Effector memory CD4-positive, alpha-beta T cell (primary cell): ENCODE data around the gene TOR3A.
A peak's percentile ranks its signal among the peaks of the same experiment; 100 is the strongest.

Experiments
- DNase-seq, 3 donors: peaks; one replicate each; pipeline ENCODE4 v3.0.0-alpha.2; 2020
- H3K27ac ChIP-seq: 2 replicates; pipeline ENCODE4 v1.7.0; 2013; ENCODE audit warnings: mild to moderate bottlenecking, low read length, moderate library complexity; ENCODE audit not compliant: insufficient read depth, poor library complexity, severe bottlenecking
- H3K27me3 ChIP-seq: replicated peaks from 2 replicates; pipeline ENCODE4 v1.7.0; 2013; ENCODE audit warnings: mild to moderate bottlenecking, low read length; ENCODE audit not compliant: insufficient read depth, control insufficient read depth, poor library complexity, severe bottlenecking
- H3K36me3 ChIP-seq: 2 replicates; pipeline ENCODE4 v1.7.0; 2013; ENCODE audit warnings: mild to moderate bottlenecking, low read length, moderate library complexity; ENCODE audit not compliant: control insufficient read depth, insufficient read depth
- H3K4me1 ChIP-seq: 2 replicates; pipeline ENCODE4 v1.7.0; 2013; ENCODE audit warnings: low read length, mild to moderate bottlenecking; ENCODE audit not compliant: control insufficient read depth, insufficient read depth, poor library complexity, severe bottlenecking
- H3K4me3 ChIP-seq: 2 replicates; pipeline ENCODE4 v1.7.0; 2013; ENCODE audit warnings: low read length, low read depth, mild to moderate bottlenecking; ENCODE audit not compliant: insufficient read depth, poor library complexity, severe bottlenecking
- H3K9me3 ChIP-seq: 2 replicates; pipeline ENCODE4 v1.7.0; 2013; ENCODE audit warnings: mild to moderate bottlenecking, low read length, moderate library complexity; ENCODE audit not compliant: control insufficient read depth

Gene TOR3A

DNA sequence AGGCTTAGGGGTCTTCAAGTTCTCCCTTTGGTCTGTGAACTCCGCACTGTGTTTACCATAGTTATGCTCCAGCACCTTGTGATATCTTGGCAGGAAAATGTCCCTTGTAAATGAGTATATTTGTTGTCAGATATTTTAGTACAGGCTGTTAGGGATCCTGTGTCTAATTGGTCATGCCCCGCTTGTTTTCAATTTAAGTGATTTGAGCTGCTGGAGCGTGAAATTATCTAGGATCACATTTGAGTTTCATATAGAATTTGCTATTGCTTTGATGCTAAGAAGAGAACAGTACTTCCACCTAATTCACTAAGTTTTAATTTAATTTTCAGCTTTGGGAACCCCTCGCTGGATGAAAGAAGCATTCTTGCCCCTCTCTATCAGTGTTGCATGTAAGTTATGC, 15.4 kb upstream of the TOR3A start:
- peaks cover 33% of the 10 kb centered on the region for H3K36me3 ChIP-seq
- H3K27ac ChIP-seq, result no peak overlapping the region
- DNase-seq, result no peak

GRCh38 chr1:179077396-179077795, 4.5 kb upstream of the TOR3A start:
- peaks cover 5% of the 10 kb centered on the region for H3K36me3 ChIP-seq
- no peak overlapping the region for H3K27ac ChIP-seq
- peaks cover 10% of the 10 kb centered on the region for H3K4me1 ChIP-seq
- H3K4me3 ChIP-seq, result no peak overlapping the region
- no peak for DNase-seq
- H3K27me3 ChIP-seq, result no peaks in the 10 kb centered on the region
- no peaks in the 10 kb centered on the region for H3K9me3 ChIP-seq

More for the DNA sequence above, 15.4 kb upstream of the TOR3A start:
- Histone ChIP-seq H3K9me3 (no peaks in the 10 kb centered on the region), H3K4me3 (no peak overlapping the region), H3K4me1 (no peaks in the 10 kb centered on the region), H3K27me3 (no peaks in the 10 kb centered on the region)

DNA sequence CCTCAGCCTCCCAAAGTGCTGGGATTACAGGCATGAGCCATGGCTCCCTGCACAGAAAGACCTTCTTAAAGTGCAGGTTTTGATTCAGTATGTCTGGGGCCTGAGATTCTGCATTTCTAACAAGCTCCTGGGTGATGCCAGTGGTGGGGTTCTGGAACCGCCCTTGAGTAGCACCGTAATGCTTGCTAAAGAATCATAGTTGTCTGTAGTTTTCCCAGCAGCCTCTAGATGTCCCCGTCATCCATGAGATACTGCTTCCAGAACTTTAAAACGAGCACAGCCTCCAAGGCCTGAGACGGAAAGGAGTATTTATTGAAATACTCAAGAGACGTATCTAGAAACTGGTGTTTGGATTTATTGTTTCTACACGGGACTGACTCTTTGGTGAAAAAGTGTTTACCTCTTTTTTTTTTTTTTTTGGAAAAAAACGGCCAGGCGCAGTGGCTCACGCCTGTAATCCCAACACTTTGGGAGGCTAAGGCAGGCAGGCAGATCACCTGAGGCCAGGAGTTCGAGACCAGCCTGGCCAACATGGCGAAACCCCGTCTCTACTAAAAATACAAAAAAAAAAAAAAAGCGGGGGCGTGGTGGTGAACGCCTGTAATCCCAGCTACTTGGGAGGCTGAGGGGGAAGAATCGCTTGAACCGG, 2.6 kb upstream of the TOR3A start:
- no peak overlapping the region for H3K27ac ChIP-seq
- no peaks in the 10 kb centered on the region for H3K27me3 ChIP-seq
- peaks cover 14% of the 10 kb centered on the region for H3K4me1 ChIP-seq
- no peaks in the 10 kb centered on the region for H3K36me3 ChIP-seq
- H3K9me3 ChIP-seq, result no peaks in the 10 kb centered on the region
- no peak overlapping the region for H3K4me3 ChIP-seq
- peak; percentile 9 to 32 (median 11) for DNase-seq

DNA sequence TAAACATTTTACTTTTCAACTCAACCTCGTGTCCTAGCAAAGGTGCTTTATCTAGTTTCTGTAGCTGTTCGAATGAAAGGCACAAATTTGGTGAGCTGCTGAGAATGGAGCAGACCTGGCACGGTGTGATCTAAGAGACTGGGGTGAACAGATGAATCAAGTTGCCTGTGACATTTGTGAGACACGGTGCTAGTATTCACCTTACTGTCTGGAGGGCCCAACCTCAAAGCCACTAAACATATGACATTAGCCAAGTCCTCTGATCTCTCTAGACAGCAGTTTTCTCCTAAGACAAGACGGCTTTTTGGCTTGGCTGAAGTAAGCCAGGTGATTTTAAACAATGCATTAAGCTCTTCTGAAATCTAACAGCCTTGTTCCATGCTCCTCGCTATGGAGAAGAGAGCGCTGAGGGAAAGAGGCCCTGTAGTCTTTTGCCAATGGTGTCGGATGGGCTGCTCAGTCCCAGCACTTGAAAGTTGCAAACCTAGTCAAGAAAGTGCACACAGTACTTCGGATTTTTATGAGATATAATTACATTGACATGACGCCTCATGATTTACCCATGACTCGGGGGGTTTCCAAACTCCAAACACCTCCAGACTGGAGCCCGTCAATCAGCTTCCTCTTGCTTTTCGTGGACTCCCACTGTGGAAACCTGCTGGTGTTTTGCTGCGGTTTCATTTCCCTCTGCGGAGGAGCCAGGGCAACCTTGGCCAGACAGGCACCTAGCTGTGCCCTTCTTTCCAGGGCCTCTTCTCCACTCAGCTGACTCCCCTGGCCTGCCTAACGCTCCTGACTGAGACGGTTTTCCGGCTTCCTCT, 794 bp upstream of the TOR3A start:
- H3K4me3 ChIP-seq, result peak overlapping the region; percentile 91
- H3K27me3 ChIP-seq, result no peaks in the 10 kb centered on the region
- H3K9me3 ChIP-seq, result no peaks in the 10 kb centered on the region
- H3K36me3 ChIP-seq, result no peaks in the 10 kb centered on the region
- DNase-seq, result peak in 2 of 3 donors; percentile 56 to 58
- peak overlapping the region; percentile 87 for H3K27ac ChIP-seq
- H3K4me1 ChIP-seq, result peaks cover 14% of the 10 kb centered on the region

GRCh38 chr1:179082333-179082998, 596 bp downstream of the TOR3A start:
- Histone ChIP-seq H3K4me1 (peaks cover 14% of the 10 kb centered on the region), H3K36me3 (peaks cover 5% of the 10 kb centered on the region), H3K27ac (peak overlapping the region; percentile 87), H3K27me3 (no peaks in the 10 kb centered on the region), H3K4me3 (peak overlapping the region; percentile 91), H3K9me3 (no peaks in the 10 kb centered on the region)
- DNase-seq, result peak in 1 of 3 donors; percentile 12

DNA sequence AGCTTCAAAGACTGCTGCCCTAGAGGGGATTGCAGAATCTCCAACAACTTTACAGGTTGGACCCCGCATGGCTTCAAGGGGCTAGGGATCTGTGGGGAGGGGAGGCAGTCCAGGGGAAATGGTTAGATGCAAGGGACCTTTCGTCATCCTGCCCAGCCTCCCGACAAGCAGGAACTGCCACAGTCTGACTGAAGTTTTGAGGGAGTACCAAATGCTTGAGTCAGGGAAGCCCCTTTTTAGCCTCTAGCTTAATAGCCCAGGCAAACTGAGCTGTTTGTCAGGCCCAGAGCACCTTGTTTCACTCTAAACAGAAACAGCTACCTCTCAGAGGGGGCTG, 1.1 kb downstream of the TOR3A start:
- Histone ChIP-seq H3K27ac (peak overlapping the region; percentile 87), H3K4me1 (peaks cover 14% of the 10 kb centered on the region)

DNA sequence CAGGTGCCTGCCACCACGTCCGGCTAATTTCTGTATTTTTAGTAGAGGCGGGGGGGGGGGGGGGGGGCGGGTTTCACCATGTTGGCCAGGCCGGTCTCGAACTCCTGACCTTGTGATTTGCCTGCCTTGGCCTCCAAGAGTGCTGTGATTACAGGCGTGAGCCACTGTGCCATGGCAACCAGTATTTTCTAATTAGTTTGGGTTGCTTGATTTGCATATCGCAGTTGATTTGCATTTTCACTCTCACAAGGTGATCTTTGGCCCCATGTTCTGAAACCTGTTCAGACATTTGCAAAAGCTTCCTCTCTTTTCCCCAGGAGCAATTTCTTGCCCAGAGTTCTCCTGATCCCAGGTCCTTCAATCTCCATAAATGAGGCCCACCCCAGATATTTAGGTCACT, 1.7 kb downstream of the TOR3A start:
- Histone ChIP-seq H3K4me3 (no peak overlapping the region), H3K36me3 (peaks cover 8% of the 10 kb centered on the region), H3K4me1 (peaks cover 14% of the 10 kb centered on the region), H3K27me3 (no peaks in the 10 kb centered on the region), H3K9me3 (no peaks in the 10 kb centered on the region), H3K27ac (no peak overlapping the region)
- no peak for DNase-seq

More for the DNA sequence above, 1.1 kb downstream of the TOR3A start:
- peak overlapping the region; percentile 91 for H3K4me3 ChIP-seq
- no peaks in the 10 kb centered on the region for H3K9me3 ChIP-seq
- peaks cover 8% of the 10 kb centered on the region for H3K36me3 ChIP-seq
- no peaks in the 10 kb centered on the region for H3K27me3 ChIP-seq
- DNase-seq, result peak in 1 of 3 donors; percentile 6

DNA sequence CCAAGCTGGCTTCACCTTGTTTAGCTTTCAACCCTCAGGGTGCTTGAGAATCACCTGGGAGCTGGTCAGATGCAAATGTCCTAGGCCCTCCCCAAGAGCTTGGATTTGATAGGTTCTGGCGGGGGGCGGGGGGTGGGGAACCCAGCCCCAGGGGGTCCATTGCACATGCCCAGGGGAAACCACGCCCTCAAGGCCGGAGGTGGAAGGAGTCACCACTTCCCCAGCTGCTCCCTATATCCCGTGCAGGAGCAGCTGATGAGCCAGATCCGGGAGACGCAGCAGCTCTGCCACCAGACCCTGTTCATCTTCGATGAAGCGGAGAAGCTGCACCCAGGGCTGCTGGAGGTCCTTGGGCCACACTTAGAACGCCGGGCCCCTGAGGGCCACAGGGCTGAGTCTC, 5.8 kb downstream of the TOR3A start:
- Histone ChIP-seq H3K36me3 (peaks cover 25% of the 10 kb centered on the region), H3K4me1 (peaks cover 3% of the 10 kb centered on the region), H3K27ac (no peak overlapping the region)

DNA sequence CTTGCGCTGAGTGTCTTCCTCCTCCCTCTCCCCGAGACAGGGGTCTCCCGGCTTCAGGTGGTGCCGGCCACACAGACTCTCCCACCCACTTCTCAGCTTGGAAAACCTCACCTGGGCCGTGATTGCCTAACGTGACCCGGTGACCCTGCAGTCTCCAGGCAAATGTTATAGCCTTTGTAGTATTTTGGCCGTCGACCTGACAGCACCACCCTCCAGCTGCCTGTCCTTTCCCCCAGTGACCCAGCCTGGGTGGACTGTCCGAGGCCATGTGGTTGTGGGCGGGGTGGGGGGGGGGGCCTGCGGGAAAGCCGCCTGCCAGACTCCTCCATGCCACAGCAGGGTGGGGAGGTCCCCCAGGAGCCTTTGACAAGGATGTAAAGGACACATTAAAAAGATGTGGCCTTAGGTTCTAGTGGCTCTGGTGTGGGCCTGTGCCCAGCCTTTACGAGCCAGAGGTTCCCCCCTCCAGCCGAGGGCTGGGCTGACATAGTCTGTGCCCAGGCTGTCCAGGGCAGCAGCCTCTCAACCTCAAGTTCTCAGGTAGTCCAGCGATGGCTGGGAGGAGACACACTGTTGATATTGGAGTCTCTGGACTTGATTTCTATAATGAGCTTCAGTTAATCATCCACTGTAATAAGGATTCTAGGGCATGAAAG, 8.1 kb downstream of the TOR3A start:
- Histone ChIP-seq H3K27me3 (no peaks in the 10 kb centered on the region), H3K4me1 (no peaks in the 10 kb centered on the region), H3K27ac (no peak overlapping the region), H3K36me3 (peaks cover 40% of the 10 kb centered on the region), H3K9me3 (no peaks in the 10 kb centered on the region), H3K4me3 (no peak overlapping the region)
- DNase-seq, result no peak

More for the DNA sequence above, 5.8 kb downstream of the TOR3A start:
- H3K9me3 ChIP-seq, result no peaks in the 10 kb centered on the region
- no peak for DNase-seq
- no peaks in the 10 kb centered on the region for H3K27me3 ChIP-seq
- H3K4me3 ChIP-seq, result no peak overlapping the region
